Esophagus muscularis mucosa (tissue), 4 donors: ENCODE results near the gene BAIAP2. TPM values are rescaled to one million over a fixed set of nuclear protein-coding genes. Genes with fewer than 3 reads are reported as not detected.

Experiments
- DNase-seq: peaks from one replicate; pipeline ENCODE4 v3.0.0-alpha.2; 2017; ENCODE audit errors: extremely low spot score
- H3K27ac ChIP-seq, 4 donors: fragments of 200-600 bp; sonication (generic); replicated peaks in 1 of 4; 1 replicate in 3 of 4; 2 replicates in 1 of 4; pipeline ENCODE4 v1.5.1; 2016 to 2019; ENCODE audit warnings: mild to moderate bottlenecking in 1 of 4
- H3K27me3 ChIP-seq, 4 donors: fragments of 200-600 bp; sonication (generic); one replicate each; pipeline versions ENCODE4 v1.5.1 to v1.6.0; 2016 to 2019
- H3K36me3 ChIP-seq, 4 donors: fragments of 200-600 bp; sonication (generic); one replicate each; pipeline ENCODE4 v1.5.1; 2016 to 2019
- H3K4me1 ChIP-seq, 4 donors: fragments of 200-600 bp; sonication (generic); one replicate each; pipeline ENCODE4 v1.5.1; 2016 to 2019
- H3K4me3 ChIP-seq, 4 donors: fragments of 200-600 bp; sonication (generic); 1 replicate in 2 of 4; 2 replicates in 2 of 4; pipeline ENCODE4 v1.5.1; 2016 to 2019; ENCODE audit warnings: mild to moderate bottlenecking in 4 of 4, moderate library complexity in 1 of 4
- H3K9me3 ChIP-seq, 4 donors: fragments of 200-600 bp; sonication (generic); 1 replicate in 3 of 4; 2 replicates in 1 of 4; pipeline ENCODE4 v1.5.1; 2016 to 2019
- CTCF ChIP-seq, 3 experiments: fragments of 200-600 bp in 2 of 3; fragments of 450-650 bp in 1 of 3; sonication (generic) in 2 of 3; IDR thresholded peaks; one replicate each; pipeline ENCODE4 v1.5.1; 2017 to 2019; ENCODE audit warnings: antibody characterized with exemption in 3 of 3, mild to moderate bottlenecking in 2 of 3, moderate library complexity in 1 of 3
- EP300 ChIP-seq: sonication (generic); formaldehyde crosslinking; IDR thresholded peaks from one replicate; pipeline ENCODE4 v1.6.1; 2017; ENCODE audit warnings: antibody characterized with exemption
- POLR2A ChIP-seq: fragments of 450-650 bp; IDR thresholded peaks from one replicate; pipeline ENCODE4 v1.6.1; 2017; ENCODE audit warnings: antibody characterized with exemption, moderate library complexity, mild to moderate bottlenecking, low read depth
- POLR2AphosphoS5 ChIP-seq, 2 donors: sonication (generic); formaldehyde crosslinking; IDR thresholded peaks; one replicate each; pipeline ENCODE4 v1.6.1; 2017; ENCODE audit warnings: antibody characterized with exemption in 2 of 2
- WGBS: methylation state at CpG from one replicate; pipeline ENCODE4 v1.1.5; 2018; 5-methylcytosine and 5-hydroxymethylcytosine counted together
- intact Hi-C: fragments of 100-400 bp; cut with DNase I; formaldehyde crosslinking; loops from one replicate; pipeline ENCODE4 v1.15.1; 2023
- total RNA-seq, 4 donors: library from RNA; depleted of rRNA; stranded (reverse); fragments of >200 nt; gene quantifications; one replicate each; pipeline versions ENCODE4 v1.1.0 to v1.2.1, GENCODE V29; 2016

Gene BAIAP2
- total RNA-seq, 4 donors from 2014 or later, result 31.1 to 54.5 (median 36.7) TPM

DNA sequence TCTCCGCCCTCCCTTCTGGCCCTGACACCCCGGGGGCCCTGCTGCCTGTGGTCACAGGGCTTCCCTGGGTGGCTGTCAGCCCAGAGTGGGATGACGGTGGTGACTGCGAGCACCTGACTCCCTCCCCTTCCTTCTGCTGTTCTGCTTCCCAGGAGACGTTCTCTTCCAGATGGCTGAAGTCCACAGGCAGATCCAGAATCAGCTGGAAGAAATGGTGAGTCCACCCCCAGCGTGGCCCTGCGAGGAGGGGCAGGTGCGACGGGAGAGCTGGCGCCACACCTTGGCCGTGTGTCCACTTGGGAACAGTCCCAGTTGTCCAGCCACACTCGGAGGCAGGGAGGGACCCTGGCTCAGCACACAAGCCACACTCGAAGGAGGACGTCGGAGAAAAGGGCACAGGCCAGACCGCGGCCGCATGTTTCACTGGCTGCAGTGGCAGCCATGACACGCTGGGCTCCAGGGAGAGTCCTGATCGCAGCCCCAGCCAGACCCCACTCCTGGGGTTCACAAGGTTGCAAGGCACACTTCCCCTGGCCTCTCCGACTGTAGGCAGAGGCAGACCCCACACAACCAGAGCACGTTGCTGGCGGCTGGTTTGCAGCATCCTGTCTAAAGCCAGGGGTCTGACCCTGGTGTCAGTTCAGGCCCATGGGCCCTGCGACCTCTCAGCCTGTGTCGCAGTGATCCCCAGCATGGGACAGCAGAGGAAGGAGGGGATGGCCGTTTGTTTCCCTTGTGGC, 49.9 kb downstream of the BAIAP2 start:
- intact Hi-C loops, result no loop called here
- no peak for DNase-seq
- H3K4me1 ChIP-seq, result peaks cover 28 to 50% (median 47%) of the 10 kb centered on the region in 4 donors
- H3K4me3 ChIP-seq, result no peak overlapping the region
- no peaks in the 10 kb centered on the region for H3K27me3 ChIP-seq
- TF ChIP-seq EP300 (no peak), POLR2AphosphoS5 (IDR thresholded peaks at IDR 0.05) (peak; percentile 21 to 77), POLR2A (no peak)
- H3K9me3 ChIP-seq, result no peaks in the 10 kb centered on the region
- H3K36me3 ChIP-seq, result peaks cover 17 to 59% (median 46%) of the 10 kb centered on the region in 4 donors
- peak overlapping the region in 3 of 4 donors; percentile 34 to 59 (median 52) for H3K27ac ChIP-seq
- 54% methylated on average over 7 of the region's 26 CpGs for WGBS

DNA sequence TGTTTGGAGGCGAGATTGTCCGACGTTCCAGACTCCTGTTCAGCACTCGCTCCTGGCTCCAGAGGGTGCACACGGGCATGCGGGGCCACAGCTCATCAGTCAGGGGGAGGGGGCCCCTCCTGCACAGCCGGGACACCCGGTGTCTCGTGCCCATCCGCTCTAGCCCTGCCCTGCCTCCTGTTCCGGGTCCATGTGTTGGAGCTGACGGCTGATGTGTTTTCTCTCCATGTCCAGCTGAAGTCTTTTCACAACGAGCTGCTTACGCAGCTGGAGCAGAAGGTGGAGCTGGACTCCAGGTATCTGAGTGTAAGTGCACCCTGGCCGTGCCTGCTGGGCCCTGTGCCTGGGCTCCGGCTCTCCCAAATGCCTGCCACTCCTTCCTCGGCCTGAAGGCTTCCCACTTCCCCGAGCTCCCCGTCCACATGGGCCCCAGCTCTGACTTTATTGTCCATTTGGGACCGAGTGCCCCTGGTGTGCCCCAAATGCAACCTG, 50.5 kb downstream of the BAIAP2 start:
- Histone ChIP-seq H3K36me3 (peaks cover 17 to 59% (median 47%) of the 10 kb centered on the region in 4 donors), H3K27me3 (no peaks in the 10 kb centered on the region), H3K4me3 (no peak overlapping the region), H3K4me1 (peaks cover 34 to 54% (median 52%) of the 10 kb centered on the region in 4 donors), H3K27ac (peak overlapping the region in 3 of 4 donors; percentile 20 to 59 (median 52)), H3K9me3 (no peaks in the 10 kb centered on the region)
- intact Hi-C loops, result no loop called here
- TF ChIP-seq CTCF (IDR thresholded peaks at IDR 0.05), result no peak
- TF ChIP-seq EP300, result no peak
- TF ChIP-seq POLR2A, result no peak
- TF ChIP-seq POLR2AphosphoS5 (IDR thresholded peaks at IDR 0.05), result no peak
- no peak for DNase-seq
- WGBS, result 76% methylated on average over 13 of the region's 20 CpGs

DNA sequence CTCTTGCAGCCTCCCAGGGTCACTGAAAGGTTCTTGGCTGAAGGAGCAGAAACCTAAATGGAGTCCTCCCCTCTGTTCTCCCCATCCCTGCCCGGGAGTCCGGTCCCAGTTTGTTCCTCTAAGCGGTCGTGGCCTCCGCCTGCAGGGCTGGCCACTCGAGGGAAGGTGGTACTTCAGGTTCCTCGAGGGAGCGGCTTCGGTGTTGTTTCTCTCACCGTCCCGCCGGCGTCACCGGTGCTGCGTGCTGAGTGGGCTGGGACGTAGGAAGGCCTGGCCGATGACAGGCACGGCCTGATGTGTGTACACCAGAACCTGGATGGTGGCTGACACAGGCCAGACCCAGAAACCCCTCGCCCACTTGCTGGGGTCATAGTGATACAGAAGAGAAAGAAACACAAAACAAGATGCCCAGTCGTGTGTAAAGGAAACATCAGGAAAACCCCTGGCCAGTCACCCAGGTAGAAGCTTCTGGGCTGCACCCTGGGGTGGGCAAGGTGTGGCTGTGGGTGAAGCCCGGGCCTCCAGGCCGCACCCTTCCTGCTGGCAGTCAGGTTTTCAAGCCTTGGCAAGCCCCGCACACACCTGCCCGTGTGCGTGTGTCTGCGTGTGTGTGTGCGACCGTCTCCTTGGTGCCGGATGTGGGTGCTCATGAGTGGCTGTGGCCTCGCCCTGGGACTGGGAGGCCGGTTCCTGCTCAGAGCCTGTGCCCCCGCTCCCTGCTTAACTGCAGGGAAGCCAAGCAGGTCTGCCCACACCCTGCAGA, 52.0 kb downstream of the BAIAP2 start:
- H3K4me1 ChIP-seq, result peaks cover 29 to 62% (median 61%) of the 10 kb centered on the region in 4 donors
- no peaks in the 10 kb centered on the region for H3K27me3 ChIP-seq
- WGBS, result 91% methylated on average over 32 of the region's 32 CpGs
- intact Hi-C loops, result no loop called here
- H3K4me3 ChIP-seq, result no peak overlapping the region
- H3K9me3 ChIP-seq, result no peaks in the 10 kb centered on the region
- no peak for TF ChIP-seq EP300
- TF ChIP-seq POLR2AphosphoS5 (IDR thresholded peaks at IDR 0.05), result no peak
- TF ChIP-seq CTCF (IDR thresholded peaks at IDR 0.05), result no peak
- TF ChIP-seq POLR2A, result no peak
- no peak overlapping the region for H3K27ac ChIP-seq
- H3K36me3 ChIP-seq, result peaks cover 17 to 63% (median 47%) of the 10 kb centered on the region in 4 donors
- DNase-seq, result no peak

- Histone ChIP-seq H3K4me1 (peaks cover 19 to 53% (median 45%) of the 10 kb centered on the region in 4 donors), H3K36me3 (peaks cover 13 to 55% (median 43%) of the 10 kb centered on the region in 4 donors), H3K27ac (peak overlapping the region in 3 of 4 donors; percentile 45 to 62 (median 61)), H3K4me3 (no peak overlapping the region), H3K27me3 (no peaks in the 10 kb centered on the region), H3K9me3 (no peaks in the 10 kb centered on the region)
- DNase-seq, result peak; percentile 92
- TF ChIP-seq POLR2A, result no peak
- TF ChIP-seq EP300, result no peak
- TF ChIP-seq CTCF (IDR thresholded peaks at IDR 0.05), result no peak
- TF ChIP-seq POLR2AphosphoS5 (IDR thresholded peaks at IDR 0.05), result no peak
- 87% methylated on average over 6 of the region's 26 CpGs for WGBS
- intact Hi-C loops, result no loop called here
Observed at GRCh38 chr17:81090361-81091136, 55.6 kb downstream of the BAIAP2 start.
